Ascending aorta (tissue), 2 donors: ENCODE measurements around the gene KCNN3. TPM values are rescaled to one million over a fixed set of nuclear protein-coding genes. Genes with fewer than 3 reads are reported as not detected.

Experiments
- DNase-seq, 2 donors: peaks; one replicate each; pipeline ENCODE4 v3.0.0-alpha.2; 2019; ENCODE audit warnings: low spot score in 2 of 2
- H3K27ac ChIP-seq, 2 donors: fragments of 200-600 bp; sonication (generic); one replicate each; pipeline ENCODE4 v1.5.1; 2016 to 2017; ENCODE audit warnings: mild to moderate bottlenecking in 1 of 2
- H3K27me3 ChIP-seq: fragments of 200-600 bp; sonication (generic); one replicate; pipeline ENCODE4 v1.5.1; 2017
- H3K36me3 ChIP-seq, 2 donors: fragments of 200-600 bp; sonication (generic); one replicate each; pipeline ENCODE4 v1.5.1; 2016
- H3K4me1 ChIP-seq, 2 donors: fragments of 200-600 bp; sonication (generic); one replicate each; pipeline ENCODE4 v1.5.1; 2016 to 2017; ENCODE audit warnings: mild to moderate bottlenecking in 1 of 2
- H3K4me3 ChIP-seq, 2 donors: fragments of 200-600 bp; sonication (generic); one replicate each; pipeline ENCODE4 v1.5.1; 2016 to 2017; ENCODE audit warnings: mild to moderate bottlenecking in 1 of 2
- H3K9me3 ChIP-seq, 2 donors: fragments of 200-600 bp; sonication (generic); one replicate each; pipeline ENCODE4 v1.5.1; 2016
- CTCF ChIP-seq, 3 experiments: fragments of 200-600 bp in 2 of 3; fragments of 450-650 bp in 1 of 3; sonication (generic) in 2 of 3; IDR thresholded peaks; one replicate each; pipeline ENCODE4 v1.5.1; 2016 to 2019; ENCODE audit warnings: antibody characterized with exemption in 3 of 3, mild to moderate bottlenecking in 1 of 3, moderate library complexity in 1 of 3
- intact Hi-C: fragments of 100-400 bp; cut with DNase I; formaldehyde crosslinking; loops from one replicate; pipeline ENCODE4 v1.15.1; 2023
- total RNA-seq: library from RNA; depleted of rRNA; stranded (reverse); fragments of >200 nt; gene quantifications from one replicate; pipeline ENCODE4 v1.1.0, GENCODE V29; 2016

The KCNN3 gene
- total RNA-seq = 24.6 TPM

- peak within 1 kb of the TSS; percentile 35 to 64 for H3K4me3 ChIP-seq
- H3K27me3 ChIP-seq = no peaks in the 10 kb centered on the region
- H3K4me1 ChIP-seq = peaks cover 0 to 23% of the 10 kb centered on the region in 2 donors
- intact Hi-C loops = loop anchor here (1.0 to 2.0 kb wide), 2 partner anchors 67 to 311 kb away; partner anchors contain the start of gene UBE2Q1
- no peak within 1 kb of the TSS for H3K27ac ChIP-seq
- no peak for TF ChIP-seq CTCF (IDR thresholded peaks at IDR 0.05)
- H3K36me3 ChIP-seq = no peaks in the 10 kb centered on the region
- DNase-seq = peak; percentile 72 to 96
- H3K9me3 ChIP-seq = no peaks in the 10 kb centered on the region
Observed at GRCh38 chr1:154870115-154870571, at the start of gene KCNN3. TSS of gene KCNN3 (minus strand) at chr1:154870281. CDS start at chr1:154869964, 317 bp downstream.

GRCh38 chr1:154913273-154913672, 43.2 kb upstream of the KCNN3 start:
- intact Hi-C loops = no loop called here
- no peak for TF ChIP-seq CTCF (IDR thresholded peaks at IDR 0.05)
- DNase-seq = no peak
- Histone ChIP-seq H3K4me1 (no peaks in the 10 kb centered on the region), H3K9me3 (no peaks in the 10 kb centered on the region), H3K36me3 (no peaks in the 10 kb centered on the region), H3K4me3 (no peak overlapping the region), H3K27me3 (no peaks in the 10 kb centered on the region), H3K27ac (no peak overlapping the region)

DNA sequence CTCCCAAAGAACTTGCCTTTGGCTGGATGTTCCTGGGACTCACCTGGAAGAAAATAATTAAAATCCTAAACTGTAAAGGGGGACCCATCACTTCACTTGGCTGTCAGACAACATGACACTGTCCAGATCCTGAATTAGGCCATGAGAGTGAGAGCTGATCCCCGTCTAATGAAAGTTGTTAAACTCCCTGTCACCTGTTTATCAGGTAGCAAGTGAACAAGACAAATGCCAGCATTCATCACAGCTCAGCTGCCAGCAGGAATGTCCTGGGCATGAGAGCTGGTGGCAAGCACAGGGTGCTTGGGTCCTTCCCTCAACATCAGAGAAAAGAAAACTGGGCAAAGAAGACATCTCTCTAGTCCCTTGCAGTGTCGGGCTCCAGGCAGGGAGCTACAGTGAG, 42.7 kb upstream of the KCNN3 start:
- intact Hi-C loops = no loop called here
- Histone ChIP-seq H3K9me3 (no peaks in the 10 kb centered on the region), H3K4me3 (no peak overlapping the region), H3K4me1 (no peaks in the 10 kb centered on the region), H3K36me3 (no peaks in the 10 kb centered on the region), H3K27ac (no peak overlapping the region), H3K27me3 (no peaks in the 10 kb centered on the region)
- no peak for TF ChIP-seq CTCF (IDR thresholded peaks at IDR 0.05)
- DNase-seq = no peak

GRCh38 chr1:154911691-154912550, 41.8 kb upstream of the KCNN3 start:
- no peaks in the 10 kb centered on the region for H3K4me1 ChIP-seq
- intact Hi-C loops = no loop called here
- no peaks in the 10 kb centered on the region for H3K27me3 ChIP-seq
- H3K27ac ChIP-seq = no peak overlapping the region
- no peak for DNase-seq
- H3K36me3 ChIP-seq = no peaks in the 10 kb centered on the region
- no peak for TF ChIP-seq CTCF (IDR thresholded peaks at IDR 0.05)
- no peaks in the 10 kb centered on the region for H3K9me3 ChIP-seq
- H3K4me3 ChIP-seq = no peak overlapping the region

- no peak for DNase-seq
- no peak overlapping the region for H3K27ac ChIP-seq
- no peak for TF ChIP-seq CTCF (IDR thresholded peaks at IDR 0.05)
- no peaks in the 10 kb centered on the region for H3K4me1 ChIP-seq
- H3K27me3 ChIP-seq = no peaks in the 10 kb centered on the region
- no peak overlapping the region for H3K4me3 ChIP-seq
- H3K9me3 ChIP-seq = no peaks in the 10 kb centered on the region
- no peaks in the 10 kb centered on the region for H3K36me3 ChIP-seq
- intact Hi-C loops = no loop called here
Observed at GRCh38 chr1:154910851-154911250, 40.8 kb upstream of the KCNN3 start.
